Erythroblast (primary cell): ENCODE results near the gene HPDL.

ENCODE experiments used
- GATA1 ChIP-seq: IDR thresholded peaks from 2 replicates; pipeline ENCODE4 v1.6.1; 2011; ENCODE audit warnings: low read depth, mild to moderate bottlenecking, control low read depth, low read length, moderate library complexity
- POLR2A ChIP-seq: IDR thresholded peaks from 2 replicates; pipeline ENCODE4 v1.6.1; 2011; ENCODE audit warnings: mild to moderate bottlenecking, low read length

DNA sequence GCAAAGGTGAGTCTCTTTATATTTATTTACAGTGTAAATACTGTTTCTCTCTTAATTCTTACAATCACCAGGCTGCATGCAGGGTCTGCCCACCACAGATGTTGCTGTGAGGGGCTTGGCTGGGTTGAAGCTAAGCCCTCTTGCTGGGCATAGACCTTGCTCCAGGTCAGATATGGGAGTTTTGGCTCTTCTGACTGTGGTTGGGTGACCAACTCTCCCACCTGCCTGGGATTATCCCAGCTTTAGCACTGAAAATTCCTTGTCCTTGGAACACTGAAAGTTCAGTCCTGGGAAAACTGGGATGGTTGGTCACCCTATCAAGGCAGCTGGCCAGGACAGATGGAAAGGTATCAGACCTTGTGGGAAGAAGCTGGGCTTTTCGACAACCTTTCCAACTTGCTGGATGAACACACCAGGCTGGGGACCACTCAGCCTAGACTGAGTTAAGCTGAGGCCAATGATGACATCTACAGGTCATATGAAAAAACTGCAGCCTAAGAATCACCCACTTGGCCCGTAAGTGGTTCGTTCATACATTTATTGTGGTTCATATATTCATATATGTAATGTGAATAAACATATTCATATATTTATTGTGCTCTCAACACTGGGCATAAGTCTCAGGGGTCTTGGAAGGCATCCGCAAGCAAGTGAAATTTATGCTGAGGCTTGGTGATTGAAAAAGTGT lies 26.6 kb upstream of the HPDL start:
- TF ChIP-seq POLR2A (no peak), GATA1 (no peak)
